WTC11 (cell line): ENCODE measurements around the gene H6PD. TPM values are rescaled to one million over a fixed set of nuclear protein-coding genes. Genes with fewer than 3 reads are reported as not detected.

Experiments
- ATAC-seq: fragments of 200-7000 bp; cut with Tn5 transposase; 2 replicates; pipeline ENCODE4 v1.10.0; 2021; ENCODE audit warnings: mild to moderate bottlenecking, moderate library complexity
- CTCF ChIA-PET: fragments of 300-600 bp; sonication (Branson Sonifier 250); formaldehyde crosslinking; loops from one replicate; lab custom pipeline; 2021; ENCODE audit warnings: antibody characterized with exemption; lab: Charles Lee
- POLR2A ChIA-PET: fragments of 350-600 bp; sonication (Branson Sonifier 250); formaldehyde crosslinking; loops from one replicate; lab custom pipeline; 2021; ENCODE audit warnings: antibody characterized with exemption; lab: Charles Lee
- DNase-seq: peaks from one replicate; pipeline ENCODE4 v3.0.0; 2021; ENCODE audit warnings: low spot score
- H3K27ac Mint-ChIP-seq: 2 replicates; pipeline ENCODE4 v1.8.0; 2021; ENCODE audit warnings: mixed read lengths
- H3K27me3 Mint-ChIP-seq: 2 replicates; pipeline ENCODE4 v1.8.0; 2021; ENCODE audit warnings: low read depth, mild to moderate bottlenecking, moderate library complexity, mixed read lengths
- H3K36me3 Mint-ChIP-seq: 2 replicates; pipeline ENCODE4 v1.8.0; 2021; ENCODE audit warnings: mixed read lengths
- H3K4me1 Mint-ChIP-seq: 2 replicates; pipeline ENCODE4 v1.8.0; 2022; ENCODE audit warnings: mixed read lengths
- H3K4me3 Mint-ChIP-seq: 2 replicates; pipeline ENCODE4 v1.8.0; 2021; ENCODE audit warnings: mild to moderate bottlenecking, moderate library complexity, mixed read lengths
- H3K9me3 Mint-ChIP-seq: 2 replicates; pipeline ENCODE4 v1.8.0; 2021; ENCODE audit warnings: mixed read lengths
- ATF1 ChIP-seq: sonication (generic); formaldehyde crosslinking; IDR thresholded peaks from 2 replicates; pipeline ENCODE4 v1.8.1; 2023; ENCODE audit warnings: mild to moderate bottlenecking, moderate library complexity, missing genetic modification reagents
- CDX4 ChIP-seq: fragments of 250-450 bp; sonication (Bioruptor Pico); IDR thresholded peaks from 2 replicates; pipeline ENCODE4 v1.9.0; 2021; ENCODE audit warnings: moderate library complexity, mild to moderate bottlenecking, inconsistent platforms, borderline replicate concordance
- EMX1 ChIP-seq: fragments of 250-450 bp; sonication (Bioruptor Pico); IDR thresholded peaks from 2 replicates; pipeline ENCODE4 v1.8.0; 2021; ENCODE audit warnings: mild to moderate bottlenecking
- GRHL2 ChIP-seq: fragments of 250-450 bp; sonication (Bioruptor Pico); IDR thresholded peaks from 2 replicates; pipeline ENCODE4 v1.8.0; 2022; ENCODE audit warnings: mild to moderate bottlenecking, moderate library complexity; ENCODE audit not compliant: insufficient replicate concordance, severe bottlenecking
- IRF1 ChIP-seq: sonication (generic); formaldehyde crosslinking; IDR thresholded peaks from 2 replicates; pipeline ENCODE4 v1.8.0; 2023; ENCODE audit warnings: missing genetic modification reagents
- IRF2 ChIP-seq: sonication (generic); formaldehyde crosslinking; IDR thresholded peaks from 2 replicates; pipeline ENCODE4 v1.8.0; 2022; ENCODE audit warnings: low read depth, missing genetic modification reagents, borderline replicate concordance
- JUN ChIP-seq: sonication (generic); formaldehyde crosslinking; IDR thresholded peaks from 2 replicates; pipeline ENCODE4 v1.8.0; 2023; ENCODE audit warnings: mild to moderate bottlenecking, missing genetic modification reagents
- NFYB ChIP-seq: sonication (generic); formaldehyde crosslinking; conservative IDR thresholded peaks from 2 replicates; pipeline ENCODE4 v1.8.0; 2022; ENCODE audit warnings: low read depth, missing genetic modification reagents
- NR3C1 ChIP-seq: sonication (generic); formaldehyde crosslinking; conservative IDR thresholded peaks from 2 replicates; pipeline ENCODE4 v1.8.1; 2023; ENCODE audit warnings: low read depth, mild to moderate bottlenecking, missing genetic modification reagents
- SMAD3 ChIP-seq: sonication (generic); formaldehyde crosslinking; IDR thresholded peaks from 2 replicates; pipeline ENCODE4 v1.8.0; 2022; ENCODE audit warnings: missing genetic modification reagents, mild to moderate bottlenecking, borderline replicate concordance
- SP1 ChIP-seq: sonication (generic); formaldehyde crosslinking; conservative IDR thresholded peaks from 2 replicates; pipeline ENCODE4 v1.8.1; 2022; ENCODE audit warnings: missing genetic modification reagents
- TEAD1 ChIP-seq: sonication (generic); formaldehyde crosslinking; IDR thresholded peaks from 2 replicates; pipeline ENCODE4 v1.8.0; 2022; ENCODE audit warnings: mild to moderate bottlenecking, missing genetic modification reagents
- TEAD4 ChIP-seq: sonication (generic); formaldehyde crosslinking; IDR thresholded peaks from 2 replicates; pipeline ENCODE4 v1.8.0; 2022; ENCODE audit warnings: mild to moderate bottlenecking, missing genetic modification reagents
- ZNF121 ChIP-seq: sonication (generic); formaldehyde crosslinking; IDR thresholded peaks from 2 replicates; pipeline ENCODE4 v1.8.0; 2023; ENCODE audit warnings: missing genetic modification reagents
- ZNF138 ChIP-seq: sonication (generic); formaldehyde crosslinking; conservative IDR thresholded peaks from 2 replicates; pipeline ENCODE4 v1.8.1; 2022; ENCODE audit warnings: mild to moderate bottlenecking, moderate library complexity, missing genetic modification reagents
- ZNF219 ChIP-seq: sonication (generic); formaldehyde crosslinking; IDR thresholded peaks from 2 replicates; pipeline ENCODE4 v1.8.0; 2023; ENCODE audit warnings: missing genetic modification reagents, mild to moderate bottlenecking, borderline replicate concordance
- ZNF263 ChIP-seq: sonication (generic); formaldehyde crosslinking; IDR thresholded peaks from 2 replicates; pipeline ENCODE4 v1.8.1; 2022; ENCODE audit warnings: low read depth, mild to moderate bottlenecking, moderate library complexity, missing genetic modification reagents
- ZNF396 ChIP-seq: fragments of 250-450 bp; sonication (Bioruptor Pico); IDR thresholded peaks from 2 replicates; pipeline ENCODE4 v1.8.0; 2021; ENCODE audit warnings: mild to moderate bottlenecking, moderate library complexity, borderline replicate concordance
- total RNA-seq: library from RNA; stranded (reverse); gene quantifications from 3 replicates; pipeline ENCODE4 v1.2.3, GENCODE V29; 2021
- TF ChIP-seq, protein P1 (sequence below): sonication (generic); formaldehyde crosslinking; IDR thresholded peaks from 2 replicates; pipeline ENCODE4 v1.8.1; 2022; ENCODE audit warnings: missing genetic modification reagents, borderline replicate concordance
- TF ChIP-seq, protein P2 (sequence below): sonication (generic); formaldehyde crosslinking; IDR thresholded peaks from 2 replicates; pipeline ENCODE4 v1.8.0; 2022; ENCODE audit warnings: mild to moderate bottlenecking, missing genetic modification reagents

The H6PD gene
- total RNA-seq, 1 experiment from 2014 or later, result 7.4 TPM

DNA sequence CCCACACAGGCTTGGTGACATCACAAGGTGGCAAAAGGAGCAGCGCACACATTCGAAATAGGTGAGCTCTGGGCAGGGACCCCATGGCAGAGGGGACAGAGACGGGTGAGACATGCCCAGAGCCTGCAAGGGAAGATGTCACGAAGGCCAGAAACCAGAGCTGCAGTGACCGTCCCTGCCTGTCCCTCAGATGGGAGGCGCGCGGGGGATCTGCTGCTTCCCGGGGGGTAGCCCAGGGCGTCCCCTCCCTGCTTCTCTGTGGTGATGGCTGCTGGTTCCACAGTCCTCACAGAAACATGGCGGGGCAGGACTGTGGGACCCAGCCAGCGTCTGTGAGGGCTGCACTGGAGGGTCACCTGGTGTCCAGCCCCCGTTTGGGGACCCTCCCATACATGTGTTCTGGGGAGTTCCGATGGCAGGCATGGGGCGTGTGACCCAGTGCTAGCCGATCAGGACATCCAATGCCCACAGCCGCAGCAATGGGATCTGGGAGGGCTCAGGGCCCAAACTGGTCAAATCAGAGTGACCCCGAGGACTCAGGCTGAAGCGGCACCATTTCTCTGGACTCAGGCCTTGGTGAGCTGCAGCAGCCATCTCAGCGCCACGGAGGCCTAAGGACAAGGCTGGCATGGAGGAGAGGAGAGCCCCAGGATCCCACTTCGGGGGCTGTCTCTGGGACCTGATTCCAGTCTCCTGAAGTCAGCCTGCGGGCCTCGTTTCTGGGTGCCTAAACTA is 37.5 kb downstream of the H6PD start:
- CTCF ChIA-PET, result interaction anchor here (1.4 to 3.2 kb wide), 4 partner anchors 21 to 183 kb away, joined by 3 to 14 read pairs (median 8); no protein-coding TSS in a partner anchor
- TF ChIP-seq GRHL2 (no peak), SMAD3 (CRISPR knock-in tag) (no peak), TEAD4 (no peak), ZNF121 (CRISPR knock-in tag) (no peak), JUN (no peak), SP1 (no peak), CDX4 (CRISPR knock-in tag) (no peak), TEAD1 (CRISPR knock-in tag) (no peak), ZNF396 (CRISPR knock-in tag) (no peak), ZNF219 (CRISPR knock-in tag) (no peak), ATF1 (CRISPR knock-in tag) (no peak), NR3C1 (CRISPR knock-in tag) (no peak), IRF1 (CRISPR knock-in tag) (no peak), NFYB (CRISPR knock-in tag) (no peak), ZNF263 (CRISPR knock-in tag) (no peak), IRF2 (no peak), EMX1 (CRISPR knock-in tag) (no peak)
- TF ChIP-seq, protein P1, sequence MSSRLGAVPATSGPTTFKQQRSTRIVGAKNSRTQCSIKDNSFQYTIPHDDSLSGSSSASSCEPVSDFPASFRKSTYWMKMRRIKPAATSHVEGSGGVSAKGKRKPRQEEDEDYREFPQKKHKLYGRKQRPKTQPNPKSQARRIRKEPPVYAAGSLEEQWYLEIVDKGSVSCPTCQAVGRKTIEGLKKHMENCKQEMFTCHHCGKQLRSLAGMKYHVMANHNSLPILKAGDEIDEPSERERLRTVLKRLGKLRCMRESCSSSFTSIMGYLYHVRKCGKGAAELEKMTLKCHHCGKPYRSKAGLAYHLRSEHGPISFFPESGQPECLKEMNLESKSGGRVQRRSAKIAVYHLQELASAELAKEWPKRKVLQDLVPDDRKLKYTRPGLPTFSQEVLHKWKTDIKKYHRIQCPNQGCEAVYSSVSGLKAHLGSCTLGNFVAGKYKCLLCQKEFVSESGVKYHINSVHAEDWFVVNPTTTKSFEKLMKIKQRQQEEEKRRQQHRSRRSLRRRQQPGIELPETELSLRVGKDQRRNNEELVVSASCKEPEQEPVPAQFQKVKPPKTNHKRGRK (CRISPR knock-in tag), result no peak
- TF ChIP-seq, protein P2, sequence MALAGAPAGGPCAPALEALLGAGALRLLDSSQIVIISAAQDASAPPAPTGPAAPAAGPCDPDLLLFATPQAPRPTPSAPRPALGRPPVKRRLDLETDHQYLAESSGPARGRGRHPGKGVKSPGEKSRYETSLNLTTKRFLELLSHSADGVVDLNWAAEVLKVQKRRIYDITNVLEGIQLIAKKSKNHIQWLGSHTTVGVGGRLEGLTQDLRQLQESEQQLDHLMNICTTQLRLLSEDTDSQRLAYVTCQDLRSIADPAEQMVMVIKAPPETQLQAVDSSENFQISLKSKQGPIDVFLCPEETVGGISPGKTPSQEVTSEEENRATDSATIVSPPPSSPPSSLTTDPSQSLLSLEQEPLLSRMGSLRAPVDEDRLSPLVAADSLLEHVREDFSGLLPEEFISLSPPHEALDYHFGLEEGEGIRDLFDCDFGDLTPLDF (CRISPR knock-in tag), result no peak

DNA sequence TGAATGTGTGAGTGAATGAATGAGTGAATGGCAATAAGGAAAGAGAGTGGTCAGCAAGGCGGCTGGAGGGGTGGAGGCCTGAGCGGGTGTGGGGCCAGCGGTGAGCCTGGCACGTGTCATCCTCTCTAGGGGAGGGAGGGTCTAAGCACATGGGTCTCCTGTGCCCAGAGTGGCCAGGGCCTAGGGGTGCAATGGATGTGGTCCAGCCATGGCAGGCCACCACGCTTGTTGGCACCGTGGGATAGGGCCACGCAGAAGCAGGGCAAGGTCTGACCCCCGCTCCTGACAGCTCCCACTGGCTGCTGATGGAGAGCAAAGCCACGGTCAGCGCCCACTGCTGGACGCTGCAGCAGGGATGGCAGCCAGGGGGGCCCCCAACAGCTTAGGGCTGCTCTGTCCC is 38.6 kb downstream of the H6PD start:
- DNase-seq (no peak), ATAC-seq (no peak)
- H3K4me3 Mint-ChIP-seq, result no peak overlapping the region
- POLR2A ChIA-PET, result no interaction called here
- H3K36me3 Mint-ChIP-seq, result no peaks in the 10 kb centered on the region
- H3K27ac Mint-ChIP-seq, result no peak overlapping the region
- CTCF ChIA-PET, result interaction anchor here (0.6 to 2.4 kb wide), 6 partner anchors 22 to 183 kb away, joined by 3 to 12 read pairs (median 4); no protein-coding TSS in a partner anchor
- TF ChIP-seq, protein P1 (CRISPR knock-in tag), result no peak
- TF ChIP-seq IRF2 (no peak), ZNF138 (no peak)
- H3K9me3 Mint-ChIP-seq, result no peaks in the 10 kb centered on the region
- no peaks in the 10 kb centered on the region; the same call in 1 of the 2 replicates for H3K27me3 Mint-ChIP-seq
- H3K4me1 Mint-ChIP-seq, result peaks cover 18% of the 10 kb centered on the region

More for the DNA sequence above, 37.5 kb downstream of the H6PD start:
- no peaks in the 10 kb centered on the region for H3K9me3 Mint-ChIP-seq
- no peaks in the 10 kb centered on the region; the same call in 1 of the 2 replicates for H3K27me3 Mint-ChIP-seq
- no peak for DNase-seq
- no peaks in the 10 kb centered on the region for H3K36me3 Mint-ChIP-seq
- H3K4me3 Mint-ChIP-seq, result no peak overlapping the region
- no peak for ATAC-seq
- POLR2A ChIA-PET, result no interaction called here
- peaks cover 18% of the 10 kb centered on the region for H3K4me1 Mint-ChIP-seq
- peak overlapping the region; percentile 42; the same call in 1 of the 2 replicates for H3K27ac Mint-ChIP-seq
